CMK (cell line): ENCODE measurements around the gene STUB1.
A peak's percentile ranks its signal among the peaks of the same experiment; 100 is the strongest.

ENCODE experiments used
- DNase-seq: peaks from one replicate; pipeline ENCODE4 v3.0.0-alpha.2; 2010; ENCODE audit warnings: low read depth

Gene STUB1

GRCh38 chr16:667113-667779 lies 13.0 kb upstream of the STUB1 start:
- DNase-seq: no peak

- DNase-seq: peak; percentile 72
These were observed 12.3 kb upstream of the STUB1 start, which contains the start of gene RHOT2 for GRCh38 chr16:667780-668518. RHOT2 (plus strand) TSS chr16:668132; CDS start chr16:668200, 68 bp downstream.

DNA sequence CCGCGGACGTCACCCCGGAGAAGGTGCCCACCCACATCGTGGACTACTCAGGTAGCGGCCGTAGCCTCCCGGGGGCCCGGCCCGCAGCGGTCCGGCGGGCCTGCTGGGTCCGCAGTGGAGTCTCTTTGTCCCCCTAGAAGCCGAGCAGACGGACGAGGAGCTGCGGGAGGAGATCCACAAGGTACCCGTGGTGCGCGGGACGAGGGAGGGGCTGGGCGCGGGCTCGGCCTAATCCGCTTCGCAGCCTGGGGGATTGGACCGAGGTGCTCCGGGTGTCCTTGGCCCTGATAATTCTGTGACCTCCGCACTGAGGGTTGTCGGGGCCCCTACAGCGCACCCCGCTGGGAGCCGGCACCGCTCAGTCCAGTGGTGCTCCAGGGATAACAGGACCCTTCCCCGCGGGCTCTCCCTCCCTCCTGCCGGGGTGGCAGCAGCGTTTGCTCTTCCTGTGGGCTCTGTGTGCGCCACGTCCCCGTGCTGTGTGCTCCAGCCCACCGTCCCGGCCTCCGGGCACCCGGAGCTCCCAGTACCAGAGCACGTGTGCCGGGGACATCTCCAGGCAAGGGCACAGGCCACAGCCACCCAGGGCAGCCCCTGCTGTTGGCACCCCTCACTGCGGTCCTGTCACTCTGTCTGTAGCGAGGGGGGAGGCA lies 11.6 kb upstream of the STUB1 start:
- no peak for DNase-seq

DNA sequence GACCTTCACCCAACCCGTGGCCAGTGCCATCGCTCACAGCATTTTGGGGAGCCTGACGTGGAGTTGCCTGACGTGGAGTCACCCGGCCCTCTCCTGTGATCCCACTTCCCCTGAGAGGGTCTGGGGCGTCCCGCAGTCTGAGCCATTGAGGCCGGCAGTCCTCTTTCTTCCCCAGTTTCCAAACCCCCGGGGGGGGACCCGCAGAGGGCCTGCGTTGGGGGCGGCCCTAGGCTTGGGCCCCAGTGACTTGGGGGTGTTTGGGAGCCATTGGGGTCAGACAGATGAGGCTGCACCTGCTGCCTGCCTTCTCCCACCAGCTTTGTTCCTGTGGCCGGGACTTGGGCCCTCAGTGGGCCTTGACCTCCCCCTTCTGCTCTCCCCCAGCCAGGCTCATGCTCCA lies 10.5 kb upstream of the STUB1 start:
- no peak for DNase-seq

- no peak for DNase-seq
These were observed 9.5 kb upstream of the STUB1 start for GRCh38 chr16:670485-671352.

- no peak for DNase-seq
These were observed 8.7 kb upstream of the STUB1 start for GRCh38 chr16:671353-672131.

DNA sequence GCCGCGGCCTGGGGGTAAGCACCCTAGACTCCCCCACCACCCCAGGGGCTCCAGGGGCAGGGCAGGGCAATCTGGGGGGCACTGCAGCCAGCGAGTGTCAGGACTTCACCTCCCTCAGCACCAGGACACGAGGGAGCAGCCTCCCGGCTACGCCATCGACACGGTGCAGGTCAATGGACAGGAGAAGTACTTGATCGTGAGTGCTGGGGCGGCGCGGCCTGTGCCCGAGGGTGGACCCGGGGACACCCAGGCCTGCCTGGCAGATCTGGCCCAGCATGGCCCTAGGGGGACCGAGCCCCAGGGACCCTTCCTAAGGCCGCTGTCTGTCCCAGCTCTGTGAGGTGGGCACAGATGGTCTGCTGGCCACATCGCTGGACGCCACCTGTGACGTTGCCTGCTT lies 7.8 kb upstream of the STUB1 start:
- DNase-seq: no peak

- DNase-seq: no peak
These were observed 7.4 kb upstream of the STUB1 start for GRCh38 chr16:672851-673250.

- DNase-seq: no peak
These were observed 6.7 kb upstream of the STUB1 start for GRCh38 chr16:673399-673991.

DNA sequence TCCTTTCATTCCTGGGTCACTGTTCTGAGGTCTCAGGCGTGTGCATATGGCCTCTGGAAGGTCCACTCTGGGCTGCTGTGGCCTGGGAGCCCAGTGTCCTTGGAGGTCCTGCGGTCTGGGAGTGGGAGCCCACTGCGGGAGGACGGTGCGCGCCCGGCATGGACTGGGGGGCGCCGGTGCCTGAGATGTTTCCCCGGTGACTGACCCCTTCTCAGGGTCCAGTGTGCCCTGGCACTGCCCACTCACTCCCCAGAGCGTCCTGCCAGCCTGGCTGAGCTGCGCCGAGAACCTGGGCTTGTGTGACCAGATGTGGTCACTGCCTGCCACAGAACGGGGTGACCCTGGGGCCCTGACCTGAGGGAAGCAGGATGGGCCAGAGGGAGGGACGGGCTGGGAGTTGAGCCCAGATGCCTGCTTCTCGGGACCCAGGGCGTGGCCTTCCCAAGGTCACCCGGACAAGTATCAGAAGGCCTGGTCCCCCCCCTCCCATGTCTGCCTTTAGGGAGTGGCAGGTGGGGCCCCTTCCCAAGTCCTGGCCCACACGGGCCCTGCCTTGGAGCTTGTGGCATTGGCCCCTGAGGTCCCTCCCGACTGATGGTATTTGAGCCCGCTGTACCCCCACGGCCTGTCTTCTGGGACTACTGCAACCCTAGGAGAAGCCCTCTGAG lies 5.9 kb upstream of the STUB1 start:
- no peak for DNase-seq

DNA sequence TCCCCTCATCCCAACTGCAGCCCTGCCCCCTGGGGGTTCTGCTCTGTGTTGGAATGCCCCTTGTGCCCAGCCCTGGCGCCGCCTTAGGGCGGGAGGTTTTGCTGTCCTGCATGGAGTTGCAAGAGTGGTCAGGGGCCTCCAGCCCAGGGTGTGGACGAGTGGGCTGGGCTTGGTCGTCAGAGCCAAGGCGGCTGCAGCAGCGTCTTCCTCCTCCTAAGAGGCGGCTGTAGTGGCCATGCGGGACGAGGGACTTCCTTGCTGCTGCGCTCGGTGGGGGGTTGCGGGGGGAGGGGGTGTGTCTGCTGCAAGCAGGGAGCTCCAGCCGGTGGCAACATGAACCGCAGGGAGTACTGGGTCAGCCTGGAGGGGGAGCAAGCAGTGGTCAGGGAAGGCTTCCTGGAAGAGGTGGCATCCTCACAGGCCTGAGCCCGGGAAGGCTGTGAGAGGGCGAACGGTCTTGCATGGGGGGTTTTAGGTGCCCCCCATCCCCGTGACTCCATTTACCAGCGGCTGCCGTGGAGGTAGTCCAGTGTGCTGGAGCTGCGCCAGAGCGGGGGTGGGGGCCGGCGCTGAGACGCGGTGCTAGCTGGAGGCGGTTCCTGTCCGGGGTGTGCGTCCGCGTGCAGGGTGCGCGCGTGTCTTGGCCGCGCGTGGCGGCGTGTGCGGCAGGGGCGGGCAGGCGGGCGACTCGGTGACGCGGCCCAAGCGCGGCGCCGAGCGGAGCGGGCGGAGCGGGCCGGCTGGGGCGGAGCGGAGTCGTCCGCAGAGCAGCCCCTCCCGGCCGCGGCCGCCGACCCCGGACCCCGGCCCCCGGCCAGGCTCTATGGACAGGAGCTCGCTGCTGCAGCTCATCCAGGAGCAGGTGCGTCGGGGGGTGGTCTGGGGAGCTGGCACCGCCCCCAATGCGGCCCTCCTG lies 5.0 kb upstream of the STUB1 start, which contains the start of gene RHBDL1:
TSS of gene RHBDL1 (plus strand) at position 704 of the 916 bp plus-strand sequence. CDS start at position 824, 120 bp downstream.
- DNase-seq: no peak

DNA sequence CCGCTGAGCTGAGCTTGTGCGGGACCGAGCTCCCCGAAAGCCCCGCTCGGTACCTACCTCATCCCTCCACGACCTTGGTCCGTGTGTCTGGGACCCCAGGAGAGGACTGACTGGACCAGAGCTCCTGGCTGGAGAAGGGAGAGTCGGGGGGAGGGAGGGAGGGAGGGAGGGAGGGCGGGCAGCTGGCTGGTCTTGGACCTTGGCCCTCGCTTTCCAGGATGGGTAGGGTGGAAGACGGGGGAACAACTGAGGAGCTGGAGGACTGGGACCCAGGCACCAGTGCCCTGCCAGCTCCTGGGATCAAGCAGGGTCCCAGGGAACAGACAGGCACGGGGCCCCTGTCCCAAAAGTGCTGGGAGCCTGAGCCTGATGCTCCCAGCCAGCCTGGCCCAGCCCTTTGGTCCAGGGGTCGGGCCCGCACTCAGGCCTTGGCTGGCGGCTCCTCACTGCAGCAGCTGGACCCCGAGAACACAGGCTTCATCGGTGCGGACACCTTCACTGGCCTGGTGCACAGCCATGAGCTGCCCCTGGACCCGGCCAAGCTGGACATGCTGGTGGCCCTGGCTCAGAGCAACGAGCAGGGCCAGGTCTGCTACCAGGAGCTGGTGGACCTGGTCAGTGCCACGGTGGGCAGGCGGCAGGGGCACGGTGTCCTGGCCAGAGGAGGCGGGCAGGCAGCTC lies 4.2 kb upstream of the STUB1 start:
- DNase-seq: no peak

- DNase-seq: no peak
These were observed 3.7 kb upstream of the STUB1 start for GRCh38 chr16:676565-676902.

- DNase-seq: no peak
These were observed 3.3 kb upstream of the STUB1 start for GRCh38 chr16:676913-677312.

GRCh38 chr16:677316-678190 lies 2.7 kb upstream of the STUB1 start:
- no peak for DNase-seq

GRCh38 chr16:678209-678857 lies 1.9 kb upstream of the STUB1 start:
- DNase-seq: no peak
